ENCODE results near the gene SENP2.

DNA sequence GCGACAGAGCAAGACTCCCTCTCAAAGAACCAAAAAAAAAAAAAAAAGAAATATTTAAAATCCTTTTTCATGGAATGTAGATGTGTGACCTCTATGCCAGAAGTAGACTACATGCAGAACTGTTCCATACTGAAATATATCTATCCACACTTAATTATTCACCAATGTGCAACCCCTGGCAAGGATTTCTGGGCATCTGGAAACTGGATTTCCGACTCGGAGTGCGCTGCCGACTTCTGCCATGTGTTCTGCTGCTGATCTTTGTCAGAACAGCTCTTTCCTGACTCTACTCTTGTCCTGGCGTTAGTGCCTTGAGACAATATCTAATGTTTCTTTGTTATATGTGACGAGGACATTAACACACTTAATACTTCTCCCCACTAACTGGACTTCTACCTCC is 45.4 kb upstream of the SENP2 start:
- TF ChIP-seq ZNF384 (IDR thresholded peaks at IDR 0.05) = no peak
- no peak for TF ChIP-seq ELF4 (IDR thresholded peaks at IDR 0.05)
- TF ChIP-seq SP1 (IDR thresholded peaks at IDR 0.05) = no peak
- no peak for TF ChIP-seq L3MBTL2 (conservative IDR thresholded peaks at IDR 0.05)
- no peak for TF ChIP-seq FOXM1 (IDR thresholded peaks at IDR 0.05; ENCODE audit: borderline replicate concordance)
- no peak for TF ChIP-seq FOXA1 (IDR thresholded peaks at IDR 0.05)
